ENCODE data around the gene ADCY7.

GRCh38 chr16:50275098-50275415, 8.7 kb downstream of the ADCY7 start:
- TF ChIP-seq CTCF (IDR thresholded peaks at IDR 0.05) (no peak), POLR2A (IDR thresholded peaks at IDR 0.05) (no peak)
